Frontal cortex (tissue), 4 donors: ENCODE results near the gene GLP1R. TPM values are rescaled to one million over a fixed set of nuclear protein-coding genes. Genes with fewer than 3 reads are reported as not detected.

Source experiments
- DNase-seq, 2 donors: peaks; one replicate each; pipeline ENCODE4 v3.0.0; 2012; ENCODE audit warnings: low spot score in 2 of 2
- FAIRE-seq: peaks from 2 replicates; lab custom pipeline; 2012; peaks lifted over from hg19 to GRCh38; lab: Jason Lieb, UNC
- total RNA-seq: library from RNA; depleted of rRNA; stranded (reverse); fragments of >200 nt; gene quantifications from one replicate; pipeline ENCODE4 v1.2.3, GENCODE V29; 2014
- donor health status: control.
- donor health status: control.
- donor health status: control.

GLP1R gene
- total RNA-seq, 1 donor from 2014 or later: 0.41 TPM

- no peak for DNase-seq
- no peak for FAIRE-seq
These were observed 7.5 kb upstream of the GLP1R start for GRCh38 chr6:39041072-39041471.

GRCh38 chr6:39043776-39044175 is 4.8 kb upstream of the GLP1R start:
- no peak for FAIRE-seq
- no peak for DNase-seq

DNA sequence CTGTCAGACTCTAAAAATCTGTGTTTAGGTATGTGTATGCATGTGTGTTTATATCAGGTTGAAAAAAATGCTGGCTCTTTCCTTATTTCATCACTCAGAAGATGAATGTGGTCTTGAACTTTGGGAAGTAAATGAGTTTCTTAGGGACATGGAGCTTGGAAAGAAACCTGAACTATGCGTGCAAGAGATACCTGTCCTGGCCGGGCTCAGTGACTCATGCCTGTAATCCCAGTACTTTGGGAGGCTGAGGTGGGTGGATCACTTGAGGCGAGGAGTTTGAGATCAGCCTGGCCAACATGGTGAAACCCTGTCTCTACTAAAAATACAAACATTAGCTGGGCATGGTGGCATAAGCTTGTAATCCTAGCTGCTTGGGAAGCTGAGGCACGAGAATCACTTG is 4.4 kb upstream of the GLP1R start:
- DNase-seq (no peak), FAIRE-seq (no peak)

DNA sequence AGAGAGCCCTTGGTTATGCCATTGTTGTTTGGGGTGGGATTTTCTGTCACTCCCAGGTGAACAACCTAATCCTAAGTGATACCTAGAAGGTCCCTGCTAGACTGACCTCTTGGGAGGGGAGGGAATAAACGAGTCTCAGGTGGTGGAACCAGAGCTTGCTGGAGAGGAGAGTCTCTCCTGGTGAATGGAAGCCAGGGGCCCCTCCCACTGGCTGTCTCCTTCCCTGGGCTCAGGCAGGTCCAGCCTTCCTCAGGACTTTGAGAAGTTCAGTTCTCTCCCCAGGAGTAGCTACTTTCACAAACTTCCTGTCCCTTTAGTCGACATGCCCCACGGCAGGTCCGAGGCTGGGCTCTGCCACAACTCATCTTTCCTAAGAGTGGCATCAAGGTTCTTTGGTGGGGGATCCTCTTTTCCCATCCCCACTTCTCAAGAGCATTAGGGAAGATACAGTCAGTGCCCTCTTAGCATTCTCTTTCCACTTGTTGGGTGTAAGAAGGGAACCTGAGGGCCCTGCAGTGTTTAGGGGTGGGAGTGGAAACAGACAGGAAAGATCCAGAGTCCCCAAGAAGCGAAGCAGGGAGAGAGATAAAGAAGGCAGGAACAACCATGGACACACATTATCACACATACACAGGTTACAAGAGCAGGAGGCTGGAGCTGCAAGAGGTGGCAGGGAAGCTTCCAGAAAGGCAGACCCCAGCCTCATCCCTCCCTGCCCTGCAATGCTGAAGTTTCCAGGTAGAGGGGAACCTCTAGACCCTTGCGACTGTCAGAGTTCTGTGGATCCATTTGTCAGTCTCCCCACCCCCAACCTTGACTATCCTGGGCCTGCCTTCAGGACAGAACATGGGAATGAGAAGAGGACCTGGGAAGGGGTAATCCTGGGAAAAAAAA is 900 bp upstream of the GLP1R start:
- DNase-seq (no peak), FAIRE-seq (no peak)

DNA sequence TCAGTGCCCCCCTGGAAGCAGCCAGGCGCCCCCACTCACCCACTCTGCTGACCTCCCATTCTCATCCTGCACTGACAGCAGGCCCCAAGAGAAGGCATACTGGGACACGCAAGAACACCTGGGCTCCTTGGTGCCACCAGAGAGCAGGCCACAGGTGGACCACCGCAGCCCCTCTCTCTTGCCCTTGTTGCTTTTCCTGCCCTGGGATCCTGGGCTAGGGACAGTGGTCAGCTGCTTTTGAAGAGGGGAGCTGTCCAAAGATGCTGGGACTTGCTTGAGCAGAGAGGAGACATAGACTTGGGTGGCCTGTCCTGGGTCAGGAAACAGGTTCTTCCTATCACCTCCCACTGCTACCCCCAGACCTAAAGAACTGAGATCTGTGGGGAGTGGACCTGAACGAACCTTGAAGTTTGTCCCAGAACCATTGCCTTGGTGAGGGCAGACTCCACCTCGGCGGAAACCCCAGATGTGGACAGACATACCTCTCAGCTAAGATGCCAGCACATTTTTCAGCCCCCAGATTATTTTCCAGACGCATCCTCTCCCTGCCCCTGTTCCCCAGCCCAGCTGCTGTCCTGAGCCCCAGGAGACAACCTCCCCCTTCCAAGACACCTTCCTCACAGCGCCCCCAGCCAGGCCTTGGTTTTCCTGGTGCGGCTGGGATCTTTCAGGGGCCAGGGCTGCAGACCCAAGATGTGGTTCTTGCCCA is 1.1 kb downstream of the GLP1R start:
- DNase-seq (no peak), FAIRE-seq (no peak)

- FAIRE-seq: no peak
- no peak for DNase-seq
These were observed 2.0 kb downstream of the GLP1R start for GRCh38 chr6:39050453-39051112.

GRCh38 chr6:39051399-39052122 is 3.0 kb downstream of the GLP1R start:
- no peak for FAIRE-seq
- DNase-seq: no peak

DNA sequence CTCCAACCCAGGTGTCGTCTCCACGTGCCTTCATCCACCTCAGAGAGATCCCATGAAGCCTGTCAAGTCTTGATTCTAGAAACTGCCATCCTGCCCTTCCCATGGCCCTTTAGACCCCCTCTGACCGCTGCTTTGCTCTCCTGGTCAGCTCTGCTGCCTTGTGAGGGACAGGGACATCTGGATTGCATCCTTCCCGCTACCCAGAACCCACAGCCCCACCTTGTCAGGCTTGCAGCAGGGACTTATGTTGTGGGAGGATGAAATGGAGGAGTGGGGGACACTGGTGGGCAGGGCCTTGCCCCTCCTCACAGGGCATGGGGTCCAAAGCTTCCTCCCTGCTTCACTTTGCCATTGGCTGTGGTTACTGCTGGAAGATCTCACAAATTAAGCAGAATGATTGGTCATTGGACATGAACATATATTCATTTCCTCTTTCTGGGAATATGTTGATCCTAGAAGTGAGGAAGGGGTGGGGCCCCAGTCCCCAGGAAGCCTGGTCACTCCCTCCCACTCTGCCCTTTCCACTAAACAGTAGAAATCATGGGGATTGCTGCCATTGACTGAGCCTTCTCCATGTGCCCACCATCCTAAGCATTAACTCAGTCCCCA is 4.5 kb downstream of the GLP1R start:
- DNase-seq (no peak), FAIRE-seq (no peak)

DNA sequence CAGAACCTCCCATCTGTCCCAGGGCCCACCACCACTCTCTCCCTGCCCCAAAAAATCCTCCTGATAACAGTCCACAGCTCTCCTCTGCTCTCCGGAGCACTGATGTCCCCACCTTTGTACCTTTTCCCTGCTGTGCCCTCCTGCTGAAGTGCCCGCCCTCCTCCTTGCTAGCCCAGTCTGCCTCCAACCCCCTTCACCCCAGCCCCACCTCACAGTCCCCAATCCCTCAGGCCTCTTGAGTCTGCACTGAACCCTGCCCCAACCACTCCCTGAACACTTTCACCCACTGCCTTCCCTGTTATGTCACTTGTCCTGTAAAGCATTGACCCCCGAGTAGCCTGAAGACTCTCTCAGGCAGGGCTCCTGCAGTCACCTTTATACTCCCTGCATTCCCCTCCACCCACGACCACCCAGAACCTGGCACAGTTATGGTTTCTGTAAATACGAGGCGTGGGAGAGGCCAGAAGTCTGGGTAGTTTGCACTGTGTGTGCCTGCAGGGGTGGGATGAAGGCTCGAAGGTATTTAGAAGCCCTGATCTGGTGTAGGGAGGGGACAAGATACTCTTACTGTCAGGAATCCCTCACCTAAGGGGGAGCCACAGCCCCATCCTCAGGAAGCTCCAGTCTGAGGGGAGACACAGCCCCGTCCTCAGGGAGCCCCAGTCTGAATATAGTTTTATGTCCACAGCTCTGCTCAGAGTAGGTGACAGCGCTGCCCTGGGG is 5.4 kb downstream of the GLP1R start:
- DNase-seq: no peak
- FAIRE-seq: no peak

DNA sequence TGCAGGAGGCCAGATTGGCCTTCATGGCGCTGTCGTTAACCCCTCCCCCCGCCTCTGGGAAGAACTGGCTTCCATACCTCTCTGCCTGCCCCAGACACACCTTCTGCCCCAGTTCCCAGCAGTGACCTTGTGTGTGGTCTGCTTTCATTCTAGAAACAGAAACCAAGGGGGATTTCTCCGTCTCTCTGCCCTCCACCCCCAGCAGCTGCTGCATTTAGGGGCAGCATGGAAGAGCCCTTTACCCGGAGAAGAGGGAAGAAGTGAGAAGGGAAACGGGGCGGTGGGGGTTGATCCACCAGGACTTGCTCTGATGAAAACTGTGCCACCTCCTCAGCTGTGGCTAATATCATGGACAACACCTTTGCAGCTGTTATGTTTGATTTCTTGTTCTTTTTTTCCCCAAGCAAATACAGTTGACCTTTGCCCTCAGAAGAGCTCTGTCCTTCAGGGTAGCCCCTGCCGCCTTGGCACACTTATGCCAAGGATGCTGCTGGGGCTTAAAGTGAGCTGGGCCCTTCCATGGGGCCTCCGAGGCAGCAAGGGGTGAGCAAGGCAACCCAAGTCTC is 6.1 kb downstream of the GLP1R start:
- DNase-seq (no peak), FAIRE-seq (no peak)

DNA sequence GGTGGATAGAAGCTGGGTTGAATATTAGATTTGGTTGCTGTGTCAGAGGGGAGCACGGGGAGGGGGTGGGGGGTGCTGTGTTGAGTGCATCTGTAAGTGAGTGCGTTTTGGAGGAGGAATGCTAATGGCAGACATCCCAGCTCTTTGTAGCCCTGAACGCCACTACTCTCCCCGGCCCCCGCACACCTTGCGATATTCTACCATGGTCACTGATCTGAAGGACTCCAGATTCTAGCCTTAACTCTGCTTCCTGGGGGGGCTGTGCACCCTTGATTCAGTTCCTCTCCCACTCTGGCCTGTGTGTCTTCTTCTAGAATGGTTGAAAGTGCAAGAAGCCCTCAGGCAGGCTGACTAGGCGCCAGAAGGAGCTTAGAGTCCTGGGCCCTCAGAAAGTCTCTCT is 7.1 kb downstream of the GLP1R start:
- no peak for DNase-seq
- no peak for FAIRE-seq

DNA sequence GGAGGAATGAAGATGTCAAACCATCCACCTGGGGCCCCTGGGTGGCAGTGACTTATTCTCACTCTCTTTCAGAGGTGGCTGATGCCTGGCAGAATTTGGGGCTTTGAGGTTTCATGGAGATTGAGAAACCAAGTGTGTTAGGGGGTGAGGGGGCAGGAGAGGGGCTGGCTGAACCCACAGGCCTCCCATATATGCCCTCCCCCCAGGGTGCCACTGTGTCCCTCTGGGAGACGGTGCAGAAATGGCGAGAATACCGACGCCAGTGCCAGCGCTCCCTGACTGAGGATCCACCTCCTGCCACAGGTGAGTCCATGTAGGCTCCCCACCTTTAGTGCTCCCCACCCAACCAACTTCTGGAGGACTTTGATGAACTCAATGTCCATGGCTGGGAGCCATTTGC is 7.6 kb downstream of the GLP1R start:
- FAIRE-seq: no peak
- no peak for DNase-seq

DNA sequence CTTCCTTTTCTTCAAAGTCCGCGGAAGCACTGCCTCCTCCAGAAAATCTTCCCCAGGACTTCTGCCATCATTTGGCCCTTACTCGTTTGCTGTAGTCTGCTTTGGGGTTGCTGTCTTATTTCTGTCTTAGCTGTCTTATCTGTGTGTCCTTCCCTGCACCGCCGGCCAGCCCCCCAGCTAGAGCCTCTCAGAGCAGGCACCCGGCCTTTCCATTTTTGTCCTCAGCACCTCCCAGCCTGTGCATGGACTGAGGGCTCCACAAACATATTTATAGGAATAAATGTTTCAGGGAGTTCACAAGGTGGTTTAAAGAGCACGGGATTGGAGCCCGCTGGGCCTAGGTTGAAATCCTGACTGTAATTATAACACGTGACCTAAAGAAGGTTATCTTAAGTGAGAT is 8.1 kb downstream of the GLP1R start:
- DNase-seq: no peak
- FAIRE-seq: no peak

DNA sequence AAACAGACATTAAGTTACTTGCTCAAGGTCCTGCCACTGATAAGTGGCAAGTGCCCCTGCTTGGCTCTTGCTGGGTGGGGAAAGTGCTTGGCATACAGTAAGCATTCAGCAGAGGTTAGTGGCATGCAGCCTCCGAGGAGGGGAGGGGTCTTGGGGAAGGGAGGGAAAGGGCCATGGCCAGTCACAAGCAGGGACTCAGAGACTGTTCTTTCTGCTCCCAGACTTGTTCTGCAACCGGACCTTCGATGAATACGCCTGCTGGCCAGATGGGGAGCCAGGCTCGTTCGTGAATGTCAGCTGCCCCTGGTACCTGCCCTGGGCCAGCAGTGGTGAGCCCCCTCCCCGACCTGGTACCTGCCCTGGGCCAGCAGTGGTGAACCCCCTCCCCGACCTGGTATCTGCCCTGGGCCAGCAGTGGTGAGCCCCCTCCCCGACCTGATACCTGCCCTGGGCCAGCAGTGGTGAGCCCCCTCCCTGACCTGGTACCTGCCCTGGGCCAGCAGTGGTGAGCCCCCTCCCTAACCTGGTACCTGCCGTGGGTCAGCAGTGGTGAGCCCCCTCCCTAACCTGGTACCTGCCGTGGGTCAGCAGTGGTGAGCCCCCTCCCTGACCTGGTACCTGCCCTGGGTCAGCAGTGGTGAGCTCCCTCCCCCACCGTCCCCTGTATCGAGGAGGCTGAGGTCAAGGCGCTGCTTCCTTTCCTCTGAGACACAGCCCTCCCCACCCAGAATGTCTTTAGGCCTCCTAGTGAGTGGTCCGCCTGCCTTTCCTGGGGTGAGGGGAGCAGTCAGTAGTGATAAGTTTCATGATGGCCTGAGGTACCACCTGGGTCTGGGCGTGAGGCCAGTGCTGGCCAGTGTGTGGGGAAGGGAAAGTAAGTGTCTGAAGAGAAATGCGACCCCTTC is 8.9 kb downstream of the GLP1R start:
- DNase-seq (no peak), FAIRE-seq (no peak)

DNA sequence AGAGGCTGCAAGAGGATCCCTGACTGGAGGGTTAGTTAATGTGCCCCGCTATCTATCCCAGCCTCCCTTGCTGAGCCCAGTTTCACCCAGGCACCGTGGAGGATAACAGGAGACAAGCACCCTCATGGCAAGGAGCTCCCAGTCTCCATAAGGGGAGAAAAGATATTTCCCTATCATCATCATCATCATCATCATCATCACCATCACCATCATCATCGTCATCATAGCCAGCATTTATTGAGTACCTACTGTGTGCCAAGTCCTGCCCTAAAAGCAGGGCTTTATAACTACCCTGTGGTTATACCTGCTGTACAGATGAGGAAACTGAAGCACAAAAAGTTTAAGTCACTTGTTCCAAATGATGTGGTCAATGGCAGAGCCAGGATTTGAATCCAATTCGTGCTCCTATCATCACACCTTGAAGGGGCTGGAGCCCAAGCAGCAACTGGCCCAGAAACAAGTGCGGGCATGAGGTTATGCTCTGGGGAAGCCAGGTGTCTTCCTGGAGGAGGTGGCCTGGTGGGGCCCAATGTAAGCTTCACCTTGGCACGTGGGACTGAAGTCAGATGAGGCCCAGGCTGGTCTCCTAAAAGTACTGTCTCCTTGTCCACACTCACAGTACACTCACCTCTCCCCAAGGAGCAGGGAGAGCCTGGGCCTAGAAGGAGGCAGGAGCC is 10.0 kb downstream of the GLP1R start:
- FAIRE-seq (no peak), DNase-seq (no peak)

GRCh38 chr6:39059496-39060310 is 11.1 kb downstream of the GLP1R start:
- DNase-seq (no peak), FAIRE-seq (no peak)
